ENCODE measurements around the gene BHLHE23. TPM values are rescaled to one million over a fixed set of nuclear protein-coding genes. Genes with fewer than 3 reads are reported as not detected.

Gene BHLHE23
- polyA plus RNA-seq: not detected
- long read RNA-seq, donor 1: 0 reads
- long read RNA-seq, donor 2: 0 reads
- long read RNA-seq, donor 3: 0 reads
- long read RNA-seq, donor 4: 0 reads
- long read RNA-seq, donor 5: 0 reads
- long read RNA-seq, donor 6: 0 reads
- long read RNA-seq, donor 7: 0 reads
- long read RNA-seq, donor 8: 0 reads
- long read RNA-seq, donor 9: 0 reads
- long read RNA-seq, donor 10: 0 reads
- long read RNA-seq, donor 11: 0 reads

DNA sequence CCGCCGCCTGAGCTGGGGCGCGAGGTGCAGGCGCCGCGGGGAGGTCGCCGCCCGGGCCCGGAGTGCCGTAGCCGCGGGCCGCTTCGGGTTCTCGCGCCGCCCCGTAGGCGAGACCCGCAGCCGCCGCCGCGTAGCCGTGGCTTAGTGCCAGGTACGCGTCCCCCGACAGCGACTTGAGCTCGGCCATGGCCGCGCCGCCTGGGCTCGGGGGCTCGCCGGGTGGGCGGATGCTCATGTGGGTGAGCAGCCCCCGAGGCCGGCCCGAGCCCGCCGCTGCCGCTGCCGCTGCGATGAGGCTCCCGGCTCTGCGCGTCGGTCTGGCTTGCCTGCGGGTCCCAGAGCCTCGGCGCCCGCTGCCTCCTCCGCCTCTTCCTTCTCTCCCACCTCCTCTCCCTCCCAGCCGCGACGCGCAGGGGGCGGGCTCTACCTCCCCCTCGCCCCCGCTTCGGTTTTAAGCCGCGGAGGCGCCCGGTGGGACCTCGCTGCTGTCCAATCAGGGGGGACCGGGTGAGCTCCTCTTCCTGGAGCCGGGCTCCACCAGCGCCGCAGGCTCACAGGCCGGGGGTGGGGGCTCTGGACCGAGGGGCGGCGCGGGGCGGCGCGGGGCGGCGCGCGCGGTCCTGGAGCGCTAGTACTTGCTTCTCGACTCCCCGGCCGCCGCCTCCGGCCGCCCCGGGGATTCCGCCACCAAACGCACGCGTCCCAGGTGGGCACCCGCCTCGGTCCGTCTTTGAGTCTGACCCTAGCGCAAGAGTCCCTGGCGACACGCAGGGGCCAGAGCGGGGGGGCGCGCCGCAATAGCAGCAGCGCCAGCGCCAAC, at the start of gene BHLHE23:
TSS of gene BHLHE23 (minus strand) at position 425 of the 820 bp plus-strand sequence. CDS start at position 235, 190 bp downstream.
- H3K4me1 ChIP-seq (ENCODE audit: control insufficient read depth, insufficient read depth, low read length): peaks cover 12% of the 10 kb centered on the region
- no peaks in the 10 kb centered on the region for H3K36me3 ChIP-seq (ENCODE audit: control insufficient read depth, insufficient read depth, low read length)
- no CpG with 5 or more reads among the region's 110 CpGs for WGBS (ENCODE audit: insufficient coverage, low lambda C conversion rate)
- no peak within 1 kb of the TSS for H3K4me3 ChIP-seq (ENCODE audit: low read length)
- peaks cover 27% of the 10 kb centered on the region for H3K9me3 ChIP-seq (ENCODE audit: control insufficient read depth, low read depth, low read length)
- peak in 1 of 2 donors; percentile 6 for DNase-seq
- H3K27ac ChIP-seq (ENCODE audit: low read length): no peak within 1 kb of the TSS
- H3K27me3 ChIP-seq (ENCODE audit: control insufficient read depth, insufficient read depth, low read length): peaks cover 94% of the 10 kb centered on the region

DNA sequence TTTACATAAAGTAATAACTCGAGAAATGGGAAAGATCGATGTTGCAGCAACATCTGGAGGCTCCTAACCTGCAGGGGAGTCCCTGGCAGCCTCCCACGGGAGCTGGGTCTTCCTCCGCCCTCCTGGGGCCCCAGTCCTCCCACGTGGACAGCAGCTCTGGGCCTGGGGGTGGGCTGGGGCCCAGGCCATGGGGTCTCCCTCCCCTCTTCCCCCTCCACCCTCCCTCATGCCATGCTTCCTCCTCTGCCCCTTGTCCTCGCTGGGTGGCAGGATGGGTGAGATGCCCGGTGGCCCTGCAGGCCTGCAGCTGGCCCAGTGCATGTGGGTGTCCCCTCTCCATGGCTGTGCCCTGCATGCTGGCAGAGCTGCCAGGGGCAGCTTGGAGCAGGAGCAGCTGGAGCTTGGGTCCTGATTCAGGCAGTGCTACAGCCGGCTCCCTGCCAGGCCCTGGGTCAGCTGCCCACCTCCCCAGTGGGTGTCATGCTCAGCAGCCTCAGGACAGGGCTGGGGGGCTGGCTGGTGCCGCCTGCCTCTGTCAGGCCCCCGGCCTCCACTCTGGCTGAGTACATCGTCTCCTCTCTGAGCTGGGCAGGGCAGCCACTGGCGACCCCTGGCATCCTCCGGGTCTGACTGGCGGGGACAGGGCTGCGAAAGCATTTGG, 48.9 kb upstream of the BHLHE23 start:
- Histone ChIP-seq H3K27me3 (ENCODE audit: control insufficient read depth, insufficient read depth, low read length) (peaks cover 12% of the 10 kb centered on the region), H3K9me3 (ENCODE audit: control insufficient read depth, low read depth, low read length) (no peaks in the 10 kb centered on the region), H3K36me3 (ENCODE audit: control insufficient read depth, insufficient read depth, low read length) (no peaks in the 10 kb centered on the region), H3K4me3 (ENCODE audit: low read length) (no peak overlapping the region), H3K27ac (ENCODE audit: low read length) (no peak overlapping the region), H3K4me1 (ENCODE audit: control insufficient read depth, insufficient read depth, low read length) (no peaks in the 10 kb centered on the region)
- no CpG with 5 or more reads among the region's 15 CpGs for WGBS (ENCODE audit: insufficient coverage, low lambda C conversion rate)
- no peak for DNase-seq

- no peak for DNase-seq
- WGBS (ENCODE audit: insufficient coverage, low lambda C conversion rate): no CpG with 5 or more reads among the region's 11 CpGs
- H3K36me3 ChIP-seq (ENCODE audit: control insufficient read depth, insufficient read depth, low read length): no peaks in the 10 kb centered on the region
- H3K4me3 ChIP-seq (ENCODE audit: low read length): no peak overlapping the region
- H3K27ac ChIP-seq (ENCODE audit: low read length): no peak overlapping the region
- H3K27me3 ChIP-seq (ENCODE audit: control insufficient read depth, insufficient read depth, low read length): peaks cover 12% of the 10 kb centered on the region
- H3K9me3 ChIP-seq (ENCODE audit: control insufficient read depth, low read depth, low read length): peaks cover 9% of the 10 kb centered on the region
- no peaks in the 10 kb centered on the region for H3K4me1 ChIP-seq (ENCODE audit: control insufficient read depth, insufficient read depth, low read length)
Observed at GRCh38 chr20:63054681-63055240, 48.0 kb upstream of the BHLHE23 start.

GRCh38 chr20:63054103-63054474, 47.3 kb upstream of the BHLHE23 start:
- Histone ChIP-seq H3K36me3 (ENCODE audit: control insufficient read depth, insufficient read depth, low read length) (no peaks in the 10 kb centered on the region), H3K9me3 (ENCODE audit: control insufficient read depth, low read depth, low read length) (peaks cover 13% of the 10 kb centered on the region), H3K27me3 (ENCODE audit: control insufficient read depth, insufficient read depth, low read length) (peaks cover 12% of the 10 kb centered on the region), H3K4me3 (ENCODE audit: low read length) (no peak overlapping the region), H3K27ac (ENCODE audit: low read length) (no peak overlapping the region), H3K4me1 (ENCODE audit: control insufficient read depth, insufficient read depth, low read length) (no peaks in the 10 kb centered on the region)
- no CpG with 5 or more reads among the region's 12 CpGs for WGBS (ENCODE audit: insufficient coverage, low lambda C conversion rate)
- no peak for DNase-seq

- H3K27me3 ChIP-seq (ENCODE audit: control insufficient read depth, insufficient read depth, low read length): peaks cover 8% of the 10 kb centered on the region
- no CpG with 5 or more reads among the region's 21 CpGs for WGBS (ENCODE audit: insufficient coverage, low lambda C conversion rate)
- H3K27ac ChIP-seq (ENCODE audit: low read length): no peak overlapping the region
- H3K4me1 ChIP-seq (ENCODE audit: control insufficient read depth, insufficient read depth, low read length): no peaks in the 10 kb centered on the region
- H3K9me3 ChIP-seq (ENCODE audit: control insufficient read depth, low read depth, low read length): peaks cover 17% of the 10 kb centered on the region
- no peak for DNase-seq
- no peaks in the 10 kb centered on the region for H3K36me3 ChIP-seq (ENCODE audit: control insufficient read depth, insufficient read depth, low read length)
- H3K4me3 ChIP-seq (ENCODE audit: low read length): no peak overlapping the region
Observed at GRCh38 chr20:63053432-63054102, 46.8 kb upstream of the BHLHE23 start.

- H3K27ac ChIP-seq (ENCODE audit: low read length): no peak overlapping the region
- H3K27me3 ChIP-seq (ENCODE audit: control insufficient read depth, insufficient read depth, low read length): peaks cover under 1% of the 10 kb centered on the region
- H3K9me3 ChIP-seq (ENCODE audit: control insufficient read depth, low read depth, low read length): peaks cover 17% of the 10 kb centered on the region
- H3K4me3 ChIP-seq (ENCODE audit: low read length): no peak overlapping the region
- DNase-seq: no peak
- no peaks in the 10 kb centered on the region for H3K4me1 ChIP-seq (ENCODE audit: control insufficient read depth, insufficient read depth, low read length)
- WGBS (ENCODE audit: insufficient coverage, low lambda C conversion rate): no CpG with 5 or more reads among the region's 20 CpGs
- H3K36me3 ChIP-seq (ENCODE audit: control insufficient read depth, insufficient read depth, low read length): no peaks in the 10 kb centered on the region
Observed at GRCh38 chr20:63052571-63053431, 46.0 kb upstream of the BHLHE23 start.

DNA sequence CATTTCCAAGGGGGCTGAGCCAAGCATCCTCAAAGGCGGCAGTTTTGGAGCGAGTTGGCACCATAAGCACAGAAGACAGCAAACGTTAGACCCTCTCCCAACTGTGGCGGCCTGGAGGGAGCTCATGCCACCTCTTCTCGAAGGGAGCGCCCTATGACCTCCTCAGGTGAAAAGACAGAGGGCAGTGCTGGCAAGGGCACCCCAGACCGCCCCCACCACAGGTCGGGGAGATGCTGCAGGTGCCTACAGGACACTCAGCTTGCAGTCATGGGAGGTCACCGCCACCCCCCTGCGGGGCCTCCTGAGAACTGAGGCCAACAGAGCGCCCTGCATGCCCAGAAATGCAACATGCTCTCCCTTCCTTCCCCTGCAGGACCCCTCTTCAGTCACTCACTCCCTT, 45.1 kb upstream of the BHLHE23 start:
- H3K27me3 ChIP-seq (ENCODE audit: control insufficient read depth, insufficient read depth, low read length): no peaks in the 10 kb centered on the region
- WGBS (ENCODE audit: insufficient coverage, low lambda C conversion rate): no CpG with 5 or more reads among the region's 11 CpGs

GRCh38 chr20:63051186-63051860, 44.6 kb upstream of the BHLHE23 start:
- no peak for DNase-seq
- H3K27me3 ChIP-seq (ENCODE audit: control insufficient read depth, insufficient read depth, low read length): no peaks in the 10 kb centered on the region
- H3K4me1 ChIP-seq (ENCODE audit: control insufficient read depth, insufficient read depth, low read length): no peaks in the 10 kb centered on the region
- no CpG with 5 or more reads among the region's 13 CpGs for WGBS (ENCODE audit: insufficient coverage, low lambda C conversion rate)
- H3K27ac ChIP-seq (ENCODE audit: low read length): no peak overlapping the region
- no peak overlapping the region for H3K4me3 ChIP-seq (ENCODE audit: low read length)
- H3K9me3 ChIP-seq (ENCODE audit: control insufficient read depth, low read depth, low read length): peaks cover 17% of the 10 kb centered on the region
- no peaks in the 10 kb centered on the region for H3K36me3 ChIP-seq (ENCODE audit: control insufficient read depth, insufficient read depth, low read length)

More for the DNA sequence above, 45.1 kb upstream of the BHLHE23 start:
- Histone ChIP-seq H3K4me1 (ENCODE audit: control insufficient read depth, insufficient read depth, low read length) (no peaks in the 10 kb centered on the region), H3K4me3 (ENCODE audit: low read length) (no peak overlapping the region), H3K36me3 (ENCODE audit: control insufficient read depth, insufficient read depth, low read length) (no peaks in the 10 kb centered on the region), H3K27ac (ENCODE audit: low read length) (no peak overlapping the region), H3K9me3 (ENCODE audit: control insufficient read depth, low read depth, low read length) (peaks cover 17% of the 10 kb centered on the region)
- no peak for DNase-seq

DNA sequence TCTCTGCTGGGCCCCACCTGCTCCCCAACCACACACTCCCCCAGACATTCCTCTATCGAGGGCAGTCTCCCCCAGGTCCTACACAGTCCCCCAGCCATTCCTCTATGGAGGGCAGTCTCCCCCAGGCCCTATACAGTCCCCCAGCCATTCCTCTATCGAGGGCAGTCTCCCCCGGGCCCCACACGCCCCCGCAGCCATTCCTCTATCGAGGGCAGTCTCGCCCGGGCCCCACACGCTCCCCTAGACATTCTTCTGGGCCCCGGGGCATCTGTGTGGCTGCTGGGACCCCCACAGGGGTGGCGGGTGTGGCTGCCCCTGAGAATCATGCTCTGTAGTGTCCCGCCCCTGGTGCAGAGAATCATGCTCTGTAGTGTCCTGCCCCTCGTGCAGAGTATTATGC, 43.6 kb upstream of the BHLHE23 start:
- WGBS (ENCODE audit: insufficient coverage, low lambda C conversion rate): no CpG with 5 or more reads among the region's 13 CpGs
- peaks cover 17% of the 10 kb centered on the region for H3K9me3 ChIP-seq (ENCODE audit: control insufficient read depth, low read depth, low read length)
- no peaks in the 10 kb centered on the region for H3K4me1 ChIP-seq (ENCODE audit: control insufficient read depth, insufficient read depth, low read length)
- H3K27me3 ChIP-seq (ENCODE audit: control insufficient read depth, insufficient read depth, low read length): no peaks in the 10 kb centered on the region
- no peak overlapping the region for H3K4me3 ChIP-seq (ENCODE audit: low read length)
- DNase-seq: no peak
- no peaks in the 10 kb centered on the region for H3K36me3 ChIP-seq (ENCODE audit: control insufficient read depth, insufficient read depth, low read length)
- H3K27ac ChIP-seq (ENCODE audit: low read length): no peak overlapping the region

All from large intestine (tissue), 12 donors.